GM18517 (cell line): ENCODE data around the gene B4GALT5.
A peak's percentile ranks its signal among the peaks of the same experiment; 100 is the strongest.
"Not testable (repeated sequence)": the region's sequence is repeated elsewhere in the genome, so short reads cannot be mapped to it uniquely, and the experiment has no call there.

Experiments used
- ATAC-seq: cut with Tn5 transposase; IDR thresholded peaks from one replicate; pipeline ENCODE4 v1.9.1; 2021; ENCODE audit warnings: mild to moderate bottlenecking, moderate library complexity; ENCODE audit not compliant: unreplicated experiment

Gene B4GALT5

GRCh38 chr20:49612127-49612738, 101.4 kb downstream of the B4GALT5 start:
- ATAC-seq: no peak

DNA sequence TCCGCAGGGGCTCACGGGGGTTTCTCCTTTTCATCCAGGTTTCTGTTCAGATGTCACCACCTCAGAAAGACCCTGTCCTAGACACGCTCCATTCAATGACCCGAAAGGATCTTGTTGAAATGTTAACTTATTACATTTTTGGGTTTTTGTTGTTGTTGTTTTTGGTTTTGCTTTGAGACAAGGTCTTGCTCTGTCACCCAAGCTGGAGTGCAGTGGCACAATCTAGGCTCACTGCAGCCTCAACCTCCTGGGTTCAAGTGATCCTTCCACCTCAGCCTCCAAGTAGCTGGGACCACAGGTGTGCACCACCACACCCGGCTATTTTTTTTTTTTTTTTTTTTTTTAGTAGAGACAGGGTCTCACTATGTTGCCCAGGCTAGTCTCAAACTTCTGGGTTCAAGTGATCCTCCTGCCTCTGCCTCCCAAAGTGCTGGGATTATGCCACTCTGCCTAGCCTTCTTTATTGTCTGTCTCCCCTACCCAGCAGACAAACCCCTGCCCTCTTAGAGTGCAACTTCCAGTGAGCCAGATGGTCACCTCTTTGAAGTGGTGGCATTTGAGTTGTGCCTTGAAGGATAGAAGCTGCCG, 102.0 kb downstream of the B4GALT5 start:
- ATAC-seq: not testable (repeated sequence)

- ATAC-seq: no peak
Measured at GRCh38 chr20:49610691-49611538, 102.8 kb downstream of the B4GALT5 start.

DNA sequence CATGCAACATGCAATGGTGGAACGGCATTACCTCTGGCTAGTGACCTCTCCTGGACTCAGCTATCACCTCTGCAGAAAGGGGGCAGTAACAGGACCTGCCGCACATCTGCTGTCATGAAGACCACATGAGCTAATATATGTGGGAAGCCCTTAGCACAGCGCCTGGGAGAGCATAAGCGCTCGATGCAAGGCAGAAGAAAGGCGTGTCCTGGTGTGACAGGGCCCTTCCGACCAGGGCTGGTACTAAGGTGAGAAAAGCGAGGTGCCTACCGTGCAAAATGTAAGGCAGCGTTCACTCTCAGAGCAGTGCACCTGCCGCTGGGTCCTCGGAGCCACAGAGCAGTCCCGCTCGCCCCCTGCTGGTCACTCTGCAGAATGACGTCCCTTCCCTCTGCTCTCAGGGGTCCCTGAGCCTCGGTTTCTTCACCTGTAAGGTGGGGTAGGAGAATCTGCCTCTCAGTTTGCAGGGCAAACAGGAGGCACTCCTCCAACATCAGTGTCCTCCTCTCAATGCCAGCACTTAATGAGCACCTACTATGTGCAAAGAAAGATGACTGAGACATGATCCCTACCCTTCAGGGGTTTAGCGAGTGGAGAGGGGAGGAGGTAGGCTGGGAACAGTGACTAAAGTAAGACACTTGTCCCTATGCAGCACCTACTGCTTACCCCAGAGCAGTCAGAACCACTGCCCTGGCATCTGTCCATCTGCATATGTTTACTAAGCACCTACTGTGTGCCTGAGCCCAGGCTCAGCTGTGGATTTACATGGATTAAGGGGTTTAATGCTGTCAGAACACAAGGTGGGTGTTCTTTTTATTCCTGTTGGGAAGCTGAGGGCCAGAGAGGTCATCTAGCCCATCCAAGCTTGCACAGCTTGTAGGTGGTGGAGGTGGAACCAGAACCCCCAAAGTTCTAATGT, 104.7 kb downstream of the B4GALT5 start:
- ATAC-seq: peak; percentile 55

DNA sequence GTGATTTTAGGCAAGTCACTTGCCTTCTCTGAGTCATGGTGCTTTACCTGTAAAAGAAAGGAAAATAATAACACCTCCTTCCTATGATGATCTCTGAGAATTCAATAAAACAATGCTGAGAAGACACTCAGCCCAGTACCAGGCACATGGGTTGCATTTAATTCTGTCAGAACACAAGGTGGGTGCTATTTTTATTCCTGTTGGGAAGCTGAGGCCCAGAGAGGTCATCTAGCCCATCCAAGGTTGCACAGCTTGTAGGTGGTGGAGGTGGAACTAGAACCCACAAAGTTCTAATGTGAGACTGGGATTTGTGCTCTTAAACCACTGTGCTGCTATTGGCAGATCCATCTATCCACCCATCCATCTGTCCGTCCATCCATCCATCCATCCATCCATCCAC, 106.1 kb downstream of the B4GALT5 start:
- no peak for ATAC-seq

DNA sequence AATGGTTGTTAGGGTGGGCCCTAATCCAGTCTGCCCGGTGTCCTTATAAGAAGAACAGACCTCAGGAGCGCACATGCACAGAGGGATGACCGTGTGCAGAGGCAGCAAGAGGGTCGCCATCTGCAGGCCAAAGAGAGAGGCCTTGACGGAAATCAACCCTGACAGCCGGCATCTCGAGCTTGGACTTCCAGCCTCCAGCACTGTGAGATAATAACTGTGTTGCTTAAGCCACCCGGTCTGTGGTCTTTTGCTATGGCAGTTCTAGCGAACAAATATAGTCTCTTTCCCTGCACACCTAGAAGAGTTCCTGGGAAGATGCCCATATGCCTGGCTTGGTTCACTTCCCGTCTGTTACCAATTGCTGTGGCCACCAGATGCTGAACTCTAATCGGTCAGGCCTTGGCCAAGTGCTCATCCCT, 110.5 kb downstream of the B4GALT5 start:
- no peak for ATAC-seq

GRCh38 chr20:49602345-49603208, 111.1 kb downstream of the B4GALT5 start:
- ATAC-seq: no peak

DNA sequence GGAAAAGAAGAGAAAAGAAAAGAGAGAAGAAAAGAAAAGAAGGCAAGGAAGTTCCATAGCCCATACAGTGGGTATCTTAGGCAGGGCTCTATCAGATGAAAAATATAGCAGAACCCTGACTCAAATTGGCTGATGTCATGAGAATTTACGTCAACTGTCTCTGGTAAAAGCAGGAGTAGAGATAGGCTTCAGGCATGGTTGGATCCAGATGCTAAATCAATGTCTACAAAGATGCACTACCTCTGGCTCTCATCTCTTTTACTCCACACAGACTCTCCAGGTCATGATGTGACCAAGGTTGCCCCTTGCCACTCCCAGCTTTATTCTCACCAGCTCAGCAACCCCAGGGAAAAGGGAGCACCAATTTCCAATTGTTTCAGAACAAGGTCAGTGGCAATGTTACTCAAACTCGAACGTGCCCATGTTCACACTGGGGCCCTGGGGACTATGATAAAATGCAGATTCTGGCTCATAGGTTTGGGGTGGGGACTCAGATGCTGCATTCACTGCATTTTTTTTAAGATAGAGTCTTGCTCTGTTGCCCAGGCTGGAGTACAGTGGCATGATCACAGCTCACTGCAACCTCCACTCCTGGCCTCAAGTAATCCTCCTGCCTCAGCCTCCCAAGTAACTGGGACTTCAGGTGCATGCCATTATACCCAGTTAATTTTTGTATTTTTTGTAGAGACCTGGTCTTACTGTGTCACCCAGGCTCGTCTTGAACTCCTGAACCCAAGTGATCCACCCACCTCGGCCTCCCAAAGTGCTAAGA, 112.3 kb downstream of the B4GALT5 start:
- no peak for ATAC-seq

GRCh38 chr20:49599746-49600113, 113.9 kb downstream of the B4GALT5 start:
- ATAC-seq: no peak

- no peak for ATAC-seq
Measured at GRCh38 chr20:49597825-49598395, 115.8 kb downstream of the B4GALT5 start.

DNA sequence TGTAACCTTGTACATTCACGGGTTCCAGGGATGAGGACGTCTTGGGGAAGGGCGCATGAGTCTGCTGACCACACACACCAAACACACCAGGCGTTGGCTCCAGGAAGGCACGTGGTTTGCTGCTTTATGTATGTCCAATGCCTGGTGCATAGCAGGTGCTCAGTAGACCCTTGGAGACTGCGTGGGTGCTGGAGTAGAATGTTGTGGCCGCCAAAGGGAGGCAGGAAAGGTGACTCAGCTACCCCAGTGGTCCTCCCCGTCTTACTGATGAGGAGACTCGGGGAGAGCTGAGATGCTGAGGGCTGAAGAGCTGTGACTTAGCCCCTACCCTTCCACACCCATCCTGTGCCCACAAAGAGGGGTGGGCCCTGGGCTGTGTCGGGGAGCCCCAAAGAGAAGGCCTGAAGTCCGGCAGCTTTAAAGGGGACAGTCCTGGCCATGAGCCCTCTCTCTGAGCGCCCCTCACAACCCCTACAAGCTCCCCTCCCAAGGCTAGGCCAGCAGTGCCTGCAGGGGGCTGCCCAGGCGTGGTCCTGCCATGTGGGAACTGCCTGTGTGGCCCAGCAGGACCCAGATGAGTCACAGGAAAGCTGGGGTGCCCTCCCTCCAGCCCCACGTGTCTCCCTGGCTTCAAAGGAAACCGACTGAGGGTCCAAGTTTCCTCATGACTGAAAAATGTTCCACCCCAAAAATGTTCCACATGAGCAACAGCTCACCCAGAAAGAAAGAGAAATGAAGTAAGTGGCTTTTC, 117.7 kb downstream of the B4GALT5 start:
- no peak for ATAC-seq

- ATAC-seq: no peak
Measured at GRCh38 chr20:49595346-49595745, 118.3 kb downstream of the B4GALT5 start.

DNA sequence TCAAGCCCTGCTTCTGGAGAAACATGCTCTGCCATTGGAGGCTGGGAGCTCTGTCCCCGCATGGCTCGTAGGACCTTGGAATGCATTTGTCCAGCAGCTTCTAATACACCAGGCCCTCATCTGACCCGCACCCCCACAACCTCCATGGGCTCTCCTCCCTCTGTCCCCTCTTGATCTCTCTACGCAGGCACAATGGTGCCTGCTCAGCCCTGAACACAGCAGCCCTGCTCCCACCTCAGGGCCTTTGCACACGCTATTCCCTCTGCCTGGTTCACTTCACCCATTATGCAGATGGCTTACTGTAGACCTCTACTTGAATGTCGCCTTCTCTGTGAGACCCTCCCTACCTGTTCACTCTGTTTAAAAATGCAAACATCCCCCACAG, 118.8 kb downstream of the B4GALT5 start:
- no peak for ATAC-seq

DNA sequence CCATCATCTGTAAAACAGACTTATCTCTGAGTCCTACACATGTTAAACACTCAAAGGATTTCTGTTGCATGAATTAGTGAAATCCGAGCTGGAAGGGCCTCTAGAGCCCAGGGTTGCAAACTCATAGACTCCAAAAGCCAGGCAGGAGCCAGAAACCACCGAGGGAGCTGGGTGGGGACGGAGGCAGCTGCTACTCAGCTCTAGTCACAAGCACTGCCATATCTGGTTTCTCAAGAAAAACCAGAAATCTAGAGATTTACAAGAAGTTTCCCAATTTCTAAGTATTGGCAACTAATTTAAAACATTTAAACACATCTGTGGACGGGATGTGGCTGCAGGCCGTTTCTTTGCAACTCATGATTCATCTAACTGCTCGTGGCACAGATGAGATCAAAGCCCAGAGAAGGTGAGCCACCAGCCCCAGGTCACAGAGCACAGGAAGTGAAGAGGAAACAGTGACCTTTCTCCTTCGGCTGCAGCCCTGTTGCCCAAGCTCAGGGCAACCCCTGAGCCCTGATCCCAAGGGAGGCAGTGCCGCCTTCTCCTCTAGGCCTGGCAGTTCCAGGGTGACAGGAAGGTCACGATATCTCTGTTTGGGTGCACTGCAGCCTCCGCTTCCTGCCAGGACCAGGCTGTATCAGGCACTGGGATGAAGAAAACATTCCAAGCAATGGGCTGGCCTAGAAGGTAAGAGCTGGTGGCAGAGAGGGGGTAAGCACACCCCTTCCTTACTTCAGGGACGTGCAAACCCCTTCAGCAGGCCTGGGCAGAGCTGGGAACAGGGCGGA, 119.3 kb downstream of the B4GALT5 start:
- ATAC-seq: no peak

GRCh38 chr20:49593466-49594142, 120.1 kb downstream of the B4GALT5 start:
- no peak for ATAC-seq

DNA sequence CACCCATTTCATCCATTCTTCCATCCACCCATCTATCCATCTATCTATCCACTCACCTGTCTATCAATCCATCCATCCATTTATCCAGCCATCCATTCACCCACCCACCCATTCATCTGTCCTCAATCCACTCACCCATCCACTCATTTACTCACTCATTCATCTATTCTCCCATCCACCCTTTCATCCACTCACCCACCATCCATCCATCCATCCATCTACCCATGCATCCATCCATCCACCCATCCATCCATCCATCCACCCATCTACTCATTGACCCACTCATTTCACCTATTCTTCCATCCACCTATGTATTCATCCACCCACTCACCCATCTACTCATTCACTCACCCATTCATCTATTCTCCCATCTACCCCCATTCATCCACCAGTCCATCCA, 121.6 kb downstream of the B4GALT5 start:
- no peak for ATAC-seq
